NCI-H69 (cell line): ENCODE data around the gene ENOSF1.

Source experiments
- DNase-seq: peaks from one replicate; lab custom pipeline; 2025; lab: John Stamatoyannopoulos, UW

Gene ENOSF1

DNA sequence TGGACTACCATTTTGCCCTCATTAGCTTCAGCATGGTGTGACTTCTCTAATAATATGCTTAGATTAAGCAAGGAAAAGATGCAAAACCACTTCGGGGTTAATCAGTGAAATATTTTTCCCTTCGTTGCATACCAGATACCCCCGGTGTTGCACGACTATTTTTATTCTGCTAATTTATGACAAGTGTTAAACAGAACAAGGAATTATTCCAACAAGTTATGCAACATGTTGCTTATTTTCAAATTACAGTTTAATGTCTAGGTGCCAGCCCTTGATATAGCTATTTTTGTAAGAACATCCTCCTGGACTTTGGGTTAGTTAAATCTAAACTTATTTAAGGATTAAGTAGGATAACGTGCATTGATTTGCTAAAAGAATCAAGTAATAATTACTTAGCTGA is 38.7 kb downstream of the ENOSF1 start:
- DNase-seq, result no peak

GRCh38 chr18:673317-673716 is 39.1 kb downstream of the ENOSF1 start:
- DNase-seq, result no peak

DNA sequence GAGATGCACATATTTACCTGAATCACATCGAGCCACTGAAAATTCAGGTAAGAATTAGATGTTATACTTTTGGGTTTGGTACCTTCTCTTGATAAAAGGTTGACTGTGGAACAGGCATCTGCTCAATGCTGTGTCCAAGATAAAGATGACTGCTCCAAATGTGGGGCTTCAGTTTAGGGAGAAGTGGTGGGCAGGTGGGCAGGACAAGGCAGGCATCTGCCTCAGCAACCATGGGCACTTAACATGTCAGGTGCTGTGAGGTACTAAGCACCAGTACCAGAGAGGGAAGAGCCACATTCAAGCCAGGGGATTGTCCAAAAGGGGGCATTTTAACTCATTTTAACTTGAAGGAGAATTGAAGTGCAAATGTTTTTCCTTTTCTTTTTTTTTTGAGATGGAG is 41.0 kb downstream of the ENOSF1 start:
- DNase-seq, result no peak

DNA sequence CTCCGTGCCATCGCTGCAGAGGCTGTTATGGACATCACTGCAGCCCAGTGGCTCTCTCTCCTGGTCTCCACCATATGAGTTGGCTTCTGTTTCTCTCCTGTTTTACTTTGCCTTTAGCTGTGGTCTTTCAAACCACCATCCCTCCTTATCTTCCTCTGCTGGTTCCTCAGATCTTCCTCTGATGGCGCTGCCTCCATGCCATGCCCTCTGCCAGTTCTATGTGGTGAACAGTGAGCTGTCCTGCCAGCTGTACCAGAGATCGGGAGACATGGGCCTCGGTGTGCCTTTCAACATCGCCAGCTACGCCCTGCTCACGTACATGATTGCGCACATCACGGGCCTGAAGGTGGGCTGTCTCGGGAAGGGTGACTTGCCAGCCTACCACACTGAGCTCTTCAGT is 41.9 kb downstream of the ENOSF1 start:
- DNase-seq, result no peak

- no peak for DNase-seq
Measured at GRCh38 chr18:669077-669476, 43.4 kb downstream of the ENOSF1 start.

DNA sequence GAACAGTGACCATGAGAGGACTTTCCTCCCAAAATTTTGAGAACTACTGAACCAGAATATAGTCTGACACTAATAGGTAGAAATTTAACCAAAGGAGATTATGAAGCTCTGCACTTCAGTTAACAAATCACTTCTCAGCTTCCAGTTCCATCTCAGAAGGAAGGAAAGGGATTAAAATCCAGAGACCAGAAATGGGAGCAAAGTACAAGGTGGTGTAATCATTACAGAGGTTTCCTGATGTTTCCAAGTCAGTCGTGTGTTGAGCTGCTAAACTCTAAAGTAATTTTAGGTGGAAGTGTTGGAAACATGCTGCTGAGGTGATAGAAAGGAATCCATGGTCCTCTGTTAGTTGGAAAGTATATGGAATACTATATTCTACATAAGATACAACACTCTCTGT is 44.2 kb downstream of the ENOSF1 start:
- no peak for DNase-seq

GRCh38 chr18:666628-667027 is 45.8 kb downstream of the ENOSF1 start:
- no peak for DNase-seq

DNA sequence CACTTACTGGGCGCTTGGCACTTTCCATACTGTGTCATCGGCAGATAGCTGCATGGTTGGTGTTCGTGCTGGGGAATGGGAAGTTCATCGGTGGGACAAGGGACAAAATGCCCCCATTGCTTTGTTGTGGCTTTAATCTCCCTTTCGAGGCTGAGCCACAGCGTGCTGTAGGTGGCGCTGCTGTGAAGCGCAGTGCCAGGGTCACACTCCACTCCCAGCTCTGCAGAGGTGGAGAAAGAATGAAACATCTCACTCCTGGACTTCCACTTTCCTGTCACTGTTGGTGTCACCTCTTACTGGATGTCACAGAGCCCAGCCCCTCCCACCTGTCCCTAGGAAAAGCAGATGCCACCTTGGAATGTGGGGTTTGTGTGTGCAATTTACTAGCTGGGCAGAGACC is 46.3 kb downstream of the ENOSF1 start:
- no peak for DNase-seq

GRCh38 chr18:662197-662596 is 50.2 kb downstream of the ENOSF1 start:
- DNase-seq, result no peak

DNA sequence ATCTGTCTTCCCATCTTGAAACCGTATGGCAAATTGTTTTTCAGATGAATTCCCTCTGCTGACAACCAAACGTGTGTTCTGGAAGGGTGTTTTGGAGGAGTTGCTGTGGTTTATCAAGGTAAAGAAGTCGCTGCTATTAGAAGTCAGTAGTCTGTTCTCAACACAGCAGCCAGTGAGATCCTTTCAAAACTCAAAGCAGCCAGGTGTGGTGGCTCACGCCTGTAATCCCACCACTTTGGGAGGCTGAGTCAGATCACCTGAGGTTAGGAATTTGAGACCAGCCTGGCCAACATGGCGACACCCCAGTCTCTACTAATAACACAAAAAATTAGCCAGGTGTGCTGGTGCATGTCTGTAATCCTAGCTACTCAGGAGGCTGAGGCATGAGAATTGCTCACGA is 52.8 kb downstream of the ENOSF1 start:
- no peak for DNase-seq

- no peak for DNase-seq
Measured at GRCh38 chr18:658947-659533, 53.4 kb downstream of the ENOSF1 start.

DNA sequence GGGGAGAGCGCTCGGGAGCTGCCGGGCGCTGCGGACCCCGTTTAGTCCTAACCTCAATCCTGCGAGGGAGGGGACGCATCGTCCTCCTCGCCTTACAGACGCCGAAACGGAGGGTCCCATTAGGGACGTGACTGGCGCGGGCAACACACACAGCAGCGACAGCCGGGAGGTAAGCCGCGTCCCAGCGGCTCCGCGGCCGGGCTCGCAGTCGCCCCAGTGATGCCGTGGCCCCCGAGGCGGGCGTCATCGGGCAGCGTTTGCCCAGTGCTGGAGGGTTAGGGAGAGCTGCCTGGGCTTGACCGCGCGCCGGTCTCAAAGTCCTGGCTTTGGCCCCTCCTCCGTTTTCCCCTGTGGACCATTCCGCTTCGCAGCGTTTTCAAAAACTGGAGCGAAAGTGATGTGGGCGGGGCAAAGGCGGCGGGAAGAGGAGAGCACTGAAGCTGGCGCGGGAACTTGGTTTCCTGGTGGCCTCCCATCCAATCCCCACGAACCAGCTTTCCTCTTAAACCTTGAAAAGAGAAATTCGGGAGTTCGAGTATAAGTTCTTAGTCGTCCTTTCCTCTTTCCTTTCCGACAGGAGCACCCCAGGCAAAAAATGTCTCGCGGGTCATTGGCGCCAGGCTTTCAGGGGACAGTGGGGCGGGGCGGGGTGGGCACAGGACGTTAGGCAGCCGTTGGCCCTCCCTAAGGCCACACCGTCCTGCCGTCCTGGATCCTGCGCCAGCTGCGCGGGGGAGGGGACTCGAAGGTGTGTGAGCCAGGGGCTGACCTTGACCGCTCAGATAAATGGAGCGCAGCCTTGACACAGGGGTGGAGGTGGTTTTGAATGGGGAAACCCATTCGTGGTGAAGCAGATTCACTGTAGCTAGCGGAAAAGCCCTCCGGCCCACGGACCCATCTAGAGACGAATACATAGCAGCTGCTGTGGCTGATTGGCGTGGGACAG is 54.2 kb downstream of the ENOSF1 start:
- peak; percentile 99 for DNase-seq

GRCh38 chr18:657311-658000 is 55.0 kb downstream of the ENOSF1 start, which contains the start of gene TYMS:
TSS of gene TYMS (plus strand) at chr18:657653. CDS start at chr18:657743, 90 bp downstream.
- peak; percentile 99 for DNase-seq

DNA sequence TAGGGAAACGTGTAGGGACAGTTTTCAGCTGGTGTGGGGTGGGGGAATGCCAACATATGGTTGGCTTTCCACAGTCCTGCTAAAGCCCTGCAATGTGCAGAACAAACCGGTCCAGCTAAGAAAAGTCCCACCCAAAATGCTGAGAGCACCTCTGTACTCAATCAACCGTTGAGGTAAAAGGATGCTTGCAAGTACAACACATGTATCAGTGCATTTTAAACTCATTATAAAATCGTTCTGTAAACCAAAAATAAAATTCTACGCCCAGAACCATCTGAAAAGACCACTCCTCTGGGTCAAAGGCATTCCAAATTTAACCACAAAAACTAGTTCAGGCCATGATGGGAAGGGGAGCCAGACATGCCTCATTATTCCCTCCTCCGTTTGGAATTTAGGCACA is 57.0 kb downstream of the ENOSF1 start:
- DNase-seq, result no peak

GRCh38 chr18:654601-655000 is 57.8 kb downstream of the ENOSF1 start:
- no peak for DNase-seq

GRCh38 chr18:653512-653911 is 58.9 kb downstream of the ENOSF1 start:
- DNase-seq, result peak; percentile 39

GRCh38 chr18:652131-652530 is 60.3 kb downstream of the ENOSF1 start:
- no peak for DNase-seq

- no peak for DNase-seq
Measured at GRCh38 chr18:650428-650858, 62.0 kb downstream of the ENOSF1 start.

DNA sequence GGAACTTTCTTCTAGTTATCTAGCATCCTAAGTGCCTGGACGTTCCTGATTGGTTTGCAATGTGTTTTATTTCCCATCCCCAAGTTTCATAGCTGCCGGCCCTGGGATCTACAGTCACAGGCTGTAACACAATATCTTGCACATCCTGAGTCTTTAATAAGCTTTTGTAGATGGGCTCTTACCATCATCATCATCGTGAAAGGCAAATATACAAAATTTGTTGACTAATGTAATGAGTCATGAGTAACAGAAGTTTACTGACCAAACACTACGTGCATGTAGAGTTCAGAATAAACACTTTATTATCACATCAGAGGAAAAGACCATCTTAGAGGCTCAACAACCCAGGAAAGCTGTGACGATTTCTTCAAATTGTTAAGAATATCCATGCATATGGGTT is 63.1 kb downstream of the ENOSF1 start:
- DNase-seq, result peak; percentile 55

GRCh38 chr18:647304-647703 is 65.1 kb downstream of the ENOSF1 start:
- no peak for DNase-seq

- peak; percentile 33 for DNase-seq
Measured at GRCh38 chr18:644395-645004, 67.9 kb downstream of the ENOSF1 start.

DNA sequence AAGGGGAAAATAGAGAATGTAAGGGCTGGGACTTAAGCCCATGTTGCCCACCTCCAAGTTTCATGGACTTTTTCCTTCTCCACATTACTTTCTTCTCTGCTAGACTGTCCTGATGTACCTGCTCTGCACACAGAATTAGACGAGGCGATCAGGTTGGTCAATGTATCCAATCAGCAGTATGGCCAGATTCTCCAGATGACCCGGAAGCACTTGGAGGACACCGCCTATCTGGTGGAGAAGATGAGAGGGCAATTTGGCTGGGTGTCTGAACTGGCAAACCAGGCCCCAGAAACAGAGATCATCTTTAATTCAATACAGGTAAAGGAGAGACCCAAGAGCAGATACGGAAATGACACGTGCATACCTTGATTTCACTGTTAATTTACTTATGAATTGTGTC is 71.2 kb downstream of the ENOSF1 start:
- DNase-seq, result no peak
